Skeletal muscle cell (primary cell): ENCODE measurements around the gene CAMTA2.
"Not testable (repeated sequence)": the region's sequence is repeated elsewhere in the genome, so short reads cannot be mapped to it uniquely, and the experiment has no call there.

Experiments
- DNase-seq: peaks from one replicate; pipeline ENCODE4 v3.0.0-alpha.2; 2010; ENCODE audit warnings: low read depth
- H3K4me3 ChIP-seq: 2 replicates; pipeline ENCODE4 v1.5.1; 2011; ENCODE audit warnings: low read depth, mild to moderate bottlenecking, control low read depth, low read length, moderate library complexity

The CAMTA2 gene

DNA sequence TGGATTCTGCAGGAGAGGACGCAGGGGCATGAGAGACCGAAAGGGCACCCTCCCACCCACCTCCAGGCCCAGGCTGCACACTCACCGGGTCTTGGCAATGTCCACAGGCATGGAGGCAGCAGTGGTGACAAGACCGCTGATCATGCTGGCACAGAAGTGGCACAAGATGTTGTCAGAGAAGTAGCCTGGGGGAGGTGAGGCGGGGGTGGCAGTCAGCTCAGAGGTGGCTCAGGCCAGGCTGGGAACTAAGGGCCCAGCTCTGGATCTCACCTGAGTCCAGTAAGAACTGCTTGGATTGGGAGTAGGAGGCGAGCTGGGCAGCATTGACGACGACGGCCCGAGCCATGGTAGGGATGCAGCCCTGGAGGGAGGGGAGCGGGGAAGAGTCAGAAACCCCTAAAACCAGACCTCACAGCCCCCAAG, 49.4 kb downstream of the CAMTA2 start:
- no peak for DNase-seq
- H3K4me3 ChIP-seq: no peak overlapping the region

DNA sequence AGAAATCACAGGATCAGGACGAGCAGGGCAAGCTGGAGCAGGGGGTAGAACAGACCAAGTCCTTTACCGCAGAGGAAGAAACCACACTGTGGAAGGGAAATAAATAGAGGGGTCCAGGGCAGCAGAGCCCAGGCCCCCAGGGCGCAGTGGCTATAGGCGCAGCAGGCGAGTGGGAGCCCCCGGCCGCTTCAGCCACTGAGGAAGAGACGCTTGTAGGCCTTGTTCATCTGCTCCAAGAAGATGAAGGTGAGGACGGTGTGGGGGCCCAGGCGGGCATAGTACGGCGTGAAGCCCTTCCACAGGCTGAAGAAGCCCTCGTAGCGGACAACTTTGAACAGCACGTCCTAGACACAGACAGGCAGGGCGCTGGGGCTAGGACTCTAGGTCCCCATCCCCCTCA, 49.9 kb downstream of the CAMTA2 start:
- H3K4me3 ChIP-seq: no peak overlapping the region
- no peak for DNase-seq

DNA sequence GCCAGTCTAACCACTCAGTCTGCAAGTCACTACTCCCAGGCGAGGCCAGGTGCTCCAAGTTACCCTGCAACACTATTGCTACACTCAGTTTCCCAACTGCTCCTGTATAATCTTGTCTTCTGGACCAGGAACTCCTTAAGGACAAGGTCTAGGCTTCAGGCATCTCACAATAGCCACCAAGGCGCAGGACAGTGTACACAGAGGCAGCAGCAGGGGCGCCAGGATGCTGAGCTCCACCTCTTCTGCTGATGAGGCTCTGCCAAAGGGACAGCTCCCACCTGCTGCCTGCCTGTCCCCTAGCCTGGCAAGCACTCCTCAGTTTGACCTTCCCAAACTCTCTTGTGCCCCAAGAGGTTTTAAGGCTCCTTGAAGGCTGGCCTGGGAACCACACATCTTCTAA, 51.0 kb downstream of the CAMTA2 start:
- no peak for DNase-seq
- no peak overlapping the region for H3K4me3 ChIP-seq

DNA sequence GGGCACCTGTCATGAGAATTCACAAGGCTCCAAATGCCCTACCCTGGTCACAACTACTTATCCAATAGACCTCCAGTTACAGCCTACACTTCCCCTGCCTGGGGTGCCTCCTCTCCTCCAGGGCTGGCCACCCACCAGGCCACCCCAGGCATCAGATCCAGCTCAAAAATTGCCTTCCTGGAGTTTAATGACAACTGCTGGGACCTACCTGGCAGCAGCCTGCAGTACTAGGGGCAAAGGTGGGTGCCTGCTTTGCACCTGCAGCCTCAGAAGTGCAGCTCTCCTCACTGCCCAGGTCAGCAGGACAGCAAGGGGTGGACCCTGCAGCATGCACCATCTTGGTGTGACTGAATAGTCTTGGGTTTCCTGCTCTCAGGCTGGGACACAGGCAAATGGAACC, 51.8 kb downstream of the CAMTA2 start:
- H3K4me3 ChIP-seq: no peak overlapping the region
- no peak for DNase-seq

DNA sequence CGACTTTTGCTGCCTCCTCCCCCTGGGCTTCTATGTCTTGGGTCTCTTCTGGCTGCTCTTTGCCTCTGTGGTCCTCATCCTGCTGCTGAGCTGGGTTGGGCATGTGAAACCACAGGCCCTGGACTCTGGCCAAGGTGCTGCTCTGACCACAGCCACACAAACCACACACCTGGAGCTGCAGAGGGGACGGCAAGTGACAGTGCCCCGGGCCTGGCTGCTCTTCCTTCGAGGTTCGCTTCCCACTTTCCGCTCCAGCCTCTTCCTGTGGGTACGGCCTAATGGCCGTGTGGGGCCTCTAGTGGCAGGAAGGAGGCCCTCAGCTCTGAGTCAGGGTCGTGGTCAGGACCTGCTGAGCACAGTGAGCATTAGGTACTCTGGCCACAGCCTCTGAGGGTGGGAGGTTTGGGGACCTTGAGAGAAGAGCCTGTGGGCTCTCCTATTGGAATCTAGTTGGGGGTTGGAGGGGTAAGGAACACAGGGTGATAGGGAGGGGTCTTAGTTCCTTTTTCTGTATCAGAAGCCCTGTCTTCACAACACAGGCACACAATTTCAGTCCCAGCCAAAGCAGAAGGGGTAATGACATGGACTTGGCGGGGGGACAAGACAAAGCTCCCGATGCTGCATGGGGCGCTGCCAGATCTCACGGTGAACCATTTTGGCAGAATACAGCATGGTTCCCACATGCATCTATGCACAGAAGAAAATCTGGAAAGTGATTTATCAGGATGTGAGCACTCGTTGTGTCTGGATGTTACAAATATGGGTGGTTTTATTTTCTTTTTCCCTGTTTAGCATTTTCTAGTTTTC, 53.1 kb downstream of the CAMTA2 start:
- DNase-seq: no peak

DNA sequence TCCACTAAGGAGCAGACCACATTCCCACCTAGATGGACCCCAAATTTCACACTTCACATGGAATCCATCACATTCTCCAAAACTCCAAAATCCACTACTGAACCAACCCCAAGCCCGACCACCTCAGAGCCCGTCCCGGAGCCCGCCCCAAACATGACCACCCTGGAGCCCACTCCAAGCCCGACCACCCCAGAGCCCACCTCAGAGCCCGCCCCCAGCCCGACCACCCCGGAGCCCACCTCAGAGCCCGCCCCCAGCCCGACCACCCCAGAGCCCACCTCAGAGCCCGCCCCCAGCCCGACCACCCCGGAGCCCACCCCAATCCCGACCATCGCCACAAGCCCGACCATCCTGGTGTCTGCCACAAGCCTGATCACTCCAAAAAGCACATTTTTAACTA, 53.8 kb downstream of the CAMTA2 start:
- DNase-seq: no peak
- no peak overlapping the region for H3K4me3 ChIP-seq

More for the DNA sequence above, 53.1 kb downstream of the CAMTA2 start:
- no peak overlapping the region for H3K4me3 ChIP-seq

DNA sequence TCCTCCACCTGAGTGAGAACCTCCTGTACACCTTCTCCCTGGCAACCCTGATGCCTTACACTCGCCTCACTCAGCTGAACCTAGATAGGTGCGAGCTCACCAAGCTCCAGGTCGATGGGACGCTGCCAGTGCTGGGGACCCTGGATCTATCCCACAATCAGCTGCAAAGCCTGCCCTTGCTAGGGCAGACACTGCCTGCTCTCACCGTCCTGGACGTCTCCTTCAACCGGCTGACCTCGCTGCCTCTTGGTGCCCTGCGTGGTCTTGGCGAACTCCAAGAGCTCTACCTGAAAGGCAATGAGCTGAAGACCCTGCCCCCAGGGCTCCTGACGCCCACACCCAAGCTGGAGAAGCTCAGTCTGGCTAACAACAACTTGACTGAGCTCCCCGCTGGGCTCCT, 54.7 kb downstream of the CAMTA2 start:
- DNase-seq: no peak
- no peak overlapping the region for H3K4me3 ChIP-seq

DNA sequence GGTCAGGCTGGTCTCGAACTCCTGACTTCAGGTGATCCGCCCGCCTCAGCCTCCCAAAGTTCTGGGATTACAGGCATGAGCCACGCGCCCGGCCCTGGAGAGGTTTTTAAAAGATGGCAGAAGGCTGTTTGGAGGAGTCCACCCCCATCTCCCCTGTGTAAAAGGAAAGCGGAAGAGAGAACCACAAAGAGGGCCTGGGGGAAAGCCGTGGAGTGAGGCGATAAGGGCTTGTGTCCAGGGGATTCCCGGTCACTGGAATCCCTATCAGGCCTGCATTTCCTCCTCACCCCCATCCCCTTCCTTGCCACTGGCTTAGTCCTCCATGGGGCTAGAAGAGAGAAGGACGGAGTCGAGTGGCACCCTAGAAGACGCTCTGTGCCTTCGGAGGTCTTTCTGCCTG, 55.5 kb downstream of the CAMTA2 start, which contains the start of gene GP1BA:
Gene GP1BA, plus strand, starts transcription at position 315 of the 400 bp plus-strand sequence. CDS start 328 bp downstream, outside the sequence.
- no peak for DNase-seq
- no peak within 1 kb of the TSS for H3K4me3 ChIP-seq

DNA sequence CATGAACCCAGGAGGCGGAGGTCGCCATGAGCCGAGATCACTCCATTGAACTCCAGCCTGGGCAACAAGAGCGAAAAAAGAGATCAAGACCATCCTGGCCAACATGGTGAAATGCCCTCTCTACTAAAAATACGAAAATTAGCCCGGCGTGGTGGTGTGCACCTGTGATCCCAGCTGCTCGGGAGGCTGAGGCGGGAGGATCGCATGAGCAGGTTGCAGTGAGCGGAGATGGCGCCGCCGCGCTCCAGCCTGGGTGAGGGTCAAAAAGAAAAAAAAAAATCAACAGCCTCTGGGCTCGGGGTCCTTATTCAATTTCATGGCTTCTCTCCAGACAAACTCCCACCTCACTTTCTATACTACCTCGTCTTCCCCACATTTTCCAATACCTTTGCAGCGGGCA, 58.6 kb downstream of the CAMTA2 start:
- no peak for DNase-seq
- H3K4me3 ChIP-seq: no peak overlapping the region

DNA sequence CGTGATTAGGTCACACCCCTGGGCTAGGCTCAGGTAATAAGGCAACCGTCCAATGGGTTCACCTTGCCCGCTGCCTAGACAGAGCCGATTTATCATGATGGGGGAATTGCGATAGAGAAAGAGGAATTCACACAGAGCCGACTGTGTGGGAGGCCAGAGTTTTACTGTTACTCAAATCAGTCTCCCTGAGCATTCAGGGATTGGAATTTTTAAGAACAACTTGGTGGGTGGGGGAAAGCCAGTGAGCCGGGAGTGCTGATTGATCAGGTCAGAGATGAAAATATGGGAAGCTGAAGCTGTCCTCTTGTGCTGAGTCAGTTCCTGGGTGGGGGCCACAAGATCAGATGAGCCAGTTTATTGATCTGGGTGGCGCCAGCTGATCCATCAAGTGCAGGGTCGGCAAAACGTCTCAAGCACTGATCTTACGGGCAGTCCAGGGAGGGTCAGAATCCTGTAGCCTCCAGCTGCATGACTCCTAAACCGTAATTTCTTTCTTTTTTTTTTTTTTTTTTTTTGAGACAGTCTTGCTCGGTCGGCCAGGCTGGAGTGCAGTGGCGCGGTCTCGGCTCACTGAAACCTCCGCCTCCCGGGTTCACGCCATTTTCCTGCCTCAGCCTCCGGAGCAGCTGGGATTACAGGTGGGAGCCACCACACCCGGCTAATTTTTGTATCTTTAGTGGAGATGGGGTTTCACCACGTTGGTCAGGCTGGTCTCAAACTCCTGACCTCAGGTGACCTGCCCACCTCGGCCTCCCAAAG, 60.7 kb downstream of the CAMTA2 start:
- H3K4me3 ChIP-seq, DNase-seq: not testable (repeated sequence)

DNA sequence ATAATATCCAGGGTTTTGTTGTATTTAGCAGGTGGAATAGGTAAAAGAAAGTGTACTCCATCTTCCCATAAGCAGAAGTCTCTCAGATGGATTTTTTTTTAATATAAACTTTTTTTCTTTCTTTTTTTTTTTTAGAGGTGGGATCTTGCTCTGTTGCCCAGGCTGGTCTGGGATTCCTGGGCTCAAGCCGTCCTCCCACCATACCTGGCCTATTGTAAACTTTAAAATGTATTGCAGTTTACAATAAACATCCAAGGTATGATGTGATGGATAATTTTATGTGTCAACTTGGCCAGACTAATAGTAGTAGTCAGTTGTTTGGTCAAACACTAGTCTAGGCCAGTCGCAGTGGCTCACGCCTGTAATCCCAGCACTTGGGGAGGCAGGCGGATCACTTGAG, 66.2 kb downstream of the CAMTA2 start:
- no peak for DNase-seq
- no peak overlapping the region for H3K4me3 ChIP-seq

DNA sequence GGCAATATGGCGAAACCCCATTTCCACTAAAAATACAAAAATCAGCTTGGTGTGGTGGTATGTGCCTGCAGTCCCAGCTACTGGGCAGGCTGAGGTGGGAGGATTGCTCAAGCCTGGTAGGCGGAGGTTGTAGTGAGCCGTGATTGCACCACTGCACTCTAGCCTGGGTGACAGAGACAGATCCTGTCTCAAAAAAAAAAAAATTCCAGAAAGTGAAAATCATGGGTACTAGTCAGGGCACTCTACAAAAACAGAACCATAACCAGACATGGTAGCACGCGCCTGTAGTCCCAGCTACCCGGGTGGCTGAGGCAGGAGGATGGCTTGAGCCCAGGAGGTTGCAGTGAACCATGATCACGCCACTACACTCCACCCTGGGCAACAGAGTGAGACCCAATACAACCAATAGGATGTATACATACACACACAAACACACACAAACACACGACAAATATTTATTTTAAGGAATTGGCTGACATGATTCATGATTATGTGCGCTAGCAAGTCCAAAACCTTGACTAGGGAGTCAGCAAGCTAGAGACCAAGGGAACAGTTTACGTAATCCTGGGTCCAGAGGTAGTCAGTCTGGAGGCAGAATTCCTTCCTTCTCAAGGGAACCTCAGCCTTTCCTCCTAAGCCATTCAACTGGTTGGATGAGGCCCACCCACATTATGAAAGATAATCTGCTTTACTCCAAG, 67.0 kb downstream of the CAMTA2 start:
- DNase-seq: peak; percentile 49
- no peak overlapping the region for H3K4me3 ChIP-seq

DNA sequence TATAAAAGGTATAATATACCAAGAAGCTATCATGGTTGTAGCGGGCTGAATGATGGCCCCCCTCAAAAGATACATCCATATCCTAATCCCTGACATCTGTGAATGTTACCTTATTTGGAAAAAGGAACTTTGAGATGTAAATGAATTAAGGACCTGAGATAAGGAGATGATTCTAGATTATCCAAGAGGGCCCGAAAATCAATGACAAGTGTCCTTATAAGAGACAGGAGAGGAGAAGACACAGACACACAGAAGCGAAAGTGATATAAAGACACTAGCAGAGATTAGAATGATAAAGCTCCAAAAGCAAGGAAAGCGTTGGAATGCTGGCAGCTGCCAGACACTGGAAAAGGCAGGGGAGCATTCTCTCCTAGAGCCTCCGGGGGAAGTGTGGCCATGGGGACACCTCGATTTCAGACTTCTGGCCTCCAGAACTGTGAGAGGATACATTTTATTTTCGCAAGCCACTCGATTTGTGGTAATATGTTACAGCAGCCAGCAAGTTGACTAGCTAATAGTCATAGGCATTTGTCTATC, 67.9 kb downstream of the CAMTA2 start:
- no peak for DNase-seq
- H3K4me3 ChIP-seq: no peak overlapping the region
